Fibroblast of mammary gland (primary cell): ENCODE measurements around the gene POC1A.

Experiments used
- DNase-seq: peaks from one replicate; pipeline ENCODE4 v3.0.0-alpha.2; 2010; ENCODE audit warnings: low read depth
- H3K4me3 ChIP-seq: 2 replicates; pipeline ENCODE4 v1.5.1; 2011; ENCODE audit warnings: low read depth, mild to moderate bottlenecking, low read length, moderate library complexity; ENCODE audit not compliant: control insufficient read depth
- CTCF ChIP-seq: conservative IDR thresholded peaks from 2 replicates; pipeline ENCODE4 v1.5.1; 2011; ENCODE audit warnings: low read depth, low read length, inconsistent platforms; ENCODE audit not compliant: control insufficient read depth, insufficient read depth

POC1A gene

GRCh38 chr3:52059781-52060180 lies 94.4 kb downstream of the POC1A start:
- no peak overlapping the region for H3K4me3 ChIP-seq
- no peak for DNase-seq
- TF ChIP-seq CTCF: no peak

DNA sequence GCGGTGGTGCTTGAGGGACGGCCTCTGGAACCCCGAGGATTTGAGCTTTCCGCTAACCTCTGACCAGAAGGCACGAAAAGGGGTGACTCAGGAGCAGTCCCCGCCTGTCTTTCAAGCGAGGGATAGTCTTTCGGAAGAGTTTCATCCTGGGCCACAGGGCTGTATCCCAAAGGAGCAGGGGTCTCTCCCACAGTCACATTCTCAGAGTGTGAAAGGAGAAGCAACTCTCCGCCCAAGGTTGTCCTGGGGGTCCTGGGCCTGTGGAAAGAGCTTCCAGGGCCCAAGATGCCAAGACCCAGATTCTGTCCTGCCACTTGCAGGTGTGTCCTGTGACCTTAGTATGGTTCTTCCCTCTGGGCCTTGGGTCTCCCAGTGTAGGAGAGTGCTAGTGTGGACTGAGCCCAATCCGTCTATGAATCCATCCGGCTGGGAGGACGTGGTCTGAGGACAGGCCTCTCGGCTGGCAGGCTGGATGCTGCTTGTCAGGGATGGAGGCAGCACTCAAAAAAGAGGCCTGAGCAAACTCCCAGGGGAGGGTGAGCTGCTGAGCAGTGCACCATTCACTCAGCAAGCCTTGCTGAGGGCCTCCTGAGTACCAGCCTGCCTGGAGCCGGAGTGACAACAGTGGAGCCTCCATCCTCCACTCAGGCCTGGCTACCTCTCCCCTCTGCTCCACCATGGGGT lies 96.3 kb downstream of the POC1A start:
- no peak for TF ChIP-seq CTCF
- peak overlapping the region; percentile 52 for H3K4me3 ChIP-seq
- no peak for DNase-seq

DNA sequence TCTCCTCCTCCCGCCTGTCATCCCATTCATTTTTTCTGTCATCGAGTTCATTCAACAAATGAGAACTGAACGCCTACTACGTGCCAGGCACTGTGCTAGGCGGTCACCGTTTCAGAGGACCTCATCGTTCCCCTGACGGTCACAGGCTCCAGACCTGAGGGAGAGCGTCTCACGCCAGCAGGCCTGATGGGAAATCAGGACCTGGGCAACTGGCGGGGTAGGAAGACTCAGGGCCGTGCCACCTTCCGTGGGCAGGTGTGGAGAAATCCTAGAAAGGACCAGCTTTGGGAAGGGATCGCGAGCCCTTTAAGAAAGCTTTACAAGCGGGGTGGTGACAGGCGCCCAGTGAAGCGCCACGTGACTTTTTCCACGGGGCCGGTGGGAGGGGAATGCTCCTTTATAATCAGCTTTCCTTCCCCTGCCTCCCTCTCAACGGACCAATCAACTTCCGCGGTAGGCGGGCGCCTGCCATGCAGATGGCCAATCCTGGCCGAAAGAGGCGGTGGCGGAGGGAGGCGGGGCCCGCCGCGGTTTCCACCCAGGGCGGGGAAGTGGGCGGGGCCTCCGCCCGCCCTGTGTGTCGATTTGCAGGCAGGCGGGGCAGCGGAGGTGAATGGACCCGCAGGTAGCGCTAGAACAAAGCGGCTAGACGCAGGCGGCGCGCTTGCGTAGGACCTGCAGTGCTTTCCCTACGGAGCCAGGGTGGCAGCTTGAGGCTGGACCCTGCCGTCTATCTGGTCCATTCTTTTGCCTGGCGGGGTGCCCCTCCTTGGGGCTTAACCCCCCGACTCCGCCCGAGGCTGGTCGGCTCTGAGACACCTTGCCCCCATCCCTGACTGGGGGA lies 97.0 kb downstream of the POC1A start:
- no peak for TF ChIP-seq CTCF
- peak; percentile 97 for DNase-seq
- peak overlapping the region; percentile 55 for H3K4me3 ChIP-seq

- peak within 1 kb of the TSS; percentile 86 for H3K4me3 ChIP-seq
- DNase-seq: peak; percentile 39
- TF ChIP-seq CTCF: no peak
These were observed 97.7 kb downstream of the POC1A start, which contains the start of gene DUSP7 for GRCh38 chr3:52056521-52056967. Gene DUSP7 (minus strand): TSS chr3:52056571. CDS start chr3:52056366, 205 bp downstream.

- DNase-seq: peak; percentile 53
- H3K4me3 ChIP-seq: peak overlapping the region; percentile 86
- no peak for TF ChIP-seq CTCF
These were observed 98.5 kb downstream of the POC1A start for GRCh38 chr3:52055537-52056351.

DNA sequence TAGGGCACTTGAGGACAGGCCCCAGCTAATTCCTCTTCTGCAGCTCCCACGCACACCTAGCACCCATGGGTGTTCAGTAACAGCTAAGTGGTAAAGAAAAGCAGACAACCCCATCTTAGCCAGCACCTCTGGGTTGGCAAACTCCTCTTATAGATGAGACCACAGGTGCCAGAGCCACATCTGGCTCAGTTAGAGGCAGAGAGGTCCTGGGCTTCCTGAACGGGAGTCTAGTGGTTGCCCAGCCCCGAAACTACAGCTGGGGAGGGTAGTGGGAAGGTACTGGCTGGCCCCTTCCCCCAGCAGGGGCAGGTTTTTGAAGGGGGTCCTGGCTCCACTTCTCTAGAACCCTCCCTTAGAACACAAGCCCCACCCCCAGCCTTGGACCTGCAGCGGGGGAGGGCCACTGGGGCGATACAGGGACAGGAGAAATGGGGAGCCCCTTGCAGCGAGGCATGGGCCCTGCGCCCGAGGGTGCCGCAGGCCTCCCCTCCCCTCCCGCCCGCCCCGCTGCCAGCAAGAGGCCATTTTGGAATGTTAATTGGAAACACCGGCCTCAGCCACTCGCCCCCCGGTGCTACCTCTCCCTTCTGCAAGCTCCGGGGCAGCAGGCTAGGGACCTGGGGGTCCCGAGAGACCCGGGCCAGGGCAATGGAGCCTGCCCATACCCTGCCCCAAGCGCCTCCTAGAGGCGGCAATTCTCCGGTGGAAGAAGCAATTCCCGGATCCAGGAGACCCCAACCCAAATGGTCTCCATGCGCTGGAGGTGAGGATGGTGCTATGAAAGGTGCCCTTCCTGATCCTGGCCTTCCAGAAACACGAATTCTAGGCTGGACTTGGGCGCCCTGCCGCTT lies 99.3 kb downstream of the POC1A start:
- peak overlapping the region; percentile 86 for H3K4me3 ChIP-seq
- DNase-seq: no peak
- peak; percentile 25 for TF ChIP-seq CTCF
